ENCODE data around the gene EGLN2.

Gene EGLN2

GRCh38 chr19:40797963-40798682, 868 bp upstream of the EGLN2 start:
- Histone ChIP-seq H3K36me3 (ENCODE audit: control insufficient read depth in 2 of 2, insufficient read depth in 1 of 2, low read length in 2 of 2) (peaks cover 27 to 40% of the 10 kb centered on the region in 2 experiments), H3K27ac (ENCODE audit: extremely low read depth, low read depth, low read length) (peak overlapping the region; percentile 77), H3K4me3 (ENCODE audit: low read depth, low read length) (peak overlapping the region; percentile 44), H3K9me3 (ENCODE audit: control insufficient read depth, insufficient read depth, low read depth, low read length) (no peaks in the 10 kb centered on the region), H3K4me1 (ENCODE audit: control insufficient read depth, insufficient read depth, low read length) (peaks cover 36% of the 10 kb centered on the region)
- ChIA-PET POLR2A (interaction anchor here (0.6 to 3.6 kb wide), 13 partner anchors 10 to 466 kb away, joined by 3 to 66 read pairs (median 3); partner anchors contain the start of genes ACTMAP, COQ8B, HNRNPUL1 and ITPKC), CTCF (interaction anchor here (0.7 to 5.0 kb wide), 17 partner anchors 9 to 351 kb away, joined by 3 to 43 read pairs (median 4); partner anchors contain the start of genes COQ8B, ITPKC and RAB4B)
- no peak for TF ChIP-seq OSR2 (tag by site-specific recombination; IDR thresholded peaks at IDR 0.05)
- peak; percentile 30; the same call in 1 of the 2 replicates for TF ChIP-seq ZNF580 (tag by site-specific recombination; IDR thresholded peaks at IDR 0.05)
- TF ChIP-seq ZFP37 (tag by site-specific recombination; IDR thresholded peaks at IDR 0.05): peak; percentile 86; the same call in 1 of the 2 replicates
- TF ChIP-seq ZNF391 (tag by site-specific recombination; IDR thresholded peaks at IDR 0.05; ENCODE audit: borderline replicate concordance, low read depth): no peak; the same call in 1 of the 2 replicates
- 0 out of 2 replicates have a peak, but pooled peaks have one; percentile 49 for TF ChIP-seq ZFP69B (tag by site-specific recombination; IDR thresholded peaks at IDR 0.05)
- TF ChIP-seq KLF1 (tag by site-specific recombination; IDR thresholded peaks at IDR 0.05): peak; percentile 61
- no peak for TF ChIP-seq ZSCAN16 (tag by site-specific recombination; IDR thresholded peaks at IDR 0.05)
- no peak for TF ChIP-seq TCF7L2 (IDR thresholded peaks at IDR 0.05; ENCODE audit: borderline replicate concordance, low read depth, low read length)
- TF ChIP-seq PRDM4 (tag by site-specific recombination; IDR thresholded peaks at IDR 0.05): no peak; the same call in none of the 2 replicates
- no peak for TF ChIP-seq ZNF146 (tag by site-specific recombination; IDR thresholded peaks at IDR 0.05)
- TF ChIP-seq ZSCAN5A (tag by site-specific recombination; IDR thresholded peaks at IDR 0.05): no peak
- no peak for TF ChIP-seq ZNF18 (tag by site-specific recombination; IDR thresholded peaks at IDR 0.05)
- no peak; the same call in 1 of the 2 replicates for TF ChIP-seq ZNF664 (tag by site-specific recombination; IDR thresholded peaks at IDR 0.05)
- no peak for TF ChIP-seq ZNF610 (tag by site-specific recombination; IDR thresholded peaks at IDR 0.05; ENCODE audit: borderline replicate concordance)
- no peak for TF ChIP-seq ZNF366 (tag by site-specific recombination; conservative IDR thresholded peaks at IDR 0.05)
- no peak for TF ChIP-seq ZNF155 (tag by site-specific recombination; IDR thresholded peaks at IDR 0.05)
- TF ChIP-seq ZNF324 (tag by site-specific recombination; IDR thresholded peaks at IDR 0.05): peak; percentile 64; the same call in 1 of the 2 replicates
- TF ChIP-seq ZNF248 (tag by site-specific recombination; IDR thresholded peaks at IDR 0.05): no peak
- TF ChIP-seq BCL6B (tag by site-specific recombination; IDR thresholded peaks at IDR 0.05): no peak; the same call in 1 of the 2 replicates
- TF ChIP-seq SCRT1 (tag by site-specific recombination; IDR thresholded peaks at IDR 0.05; ENCODE audit: borderline replicate concordance): no peak
- TF ChIP-seq ZNF341 (tag by site-specific recombination; IDR thresholded peaks at IDR 0.05; ENCODE audit: low read depth): no peak; the same call in 1 of the 2 replicates
- TF ChIP-seq ZBTB7A (tag by site-specific recombination; IDR thresholded peaks at IDR 0.05; ENCODE audit: low read depth): no peak
- no peak; the same call in 1 of the 2 replicates for TF ChIP-seq ZNF449 (tag by site-specific recombination; IDR thresholded peaks at IDR 0.05)
- no peak for TF ChIP-seq ZNF404 (tag by site-specific recombination; IDR thresholded peaks at IDR 0.05)
- TF ChIP-seq ZNF223 (tag by site-specific recombination; IDR thresholded peaks at IDR 0.05): peak; percentile 98
- peak; percentile 72; the same call in 1 of the 2 replicates for TF ChIP-seq YY1 (tag by site-specific recombination; IDR thresholded peaks at IDR 0.05)
- TF ChIP-seq ZBTB44 (tag by site-specific recombination; IDR thresholded peaks at IDR 0.05): peak; percentile 89
